K562 (cell line): ENCODE results near the gene DAPK3. TPM values are rescaled to one million over a fixed set of nuclear protein-coding genes. Genes with fewer than 3 reads are reported as not detected.

ENCODE experiments used
- BCLAF1 ChIP-seq, 2 experiments: fragments of 450-650 bp in 1 of 2; IDR thresholded peaks; 2 replicates each; pipeline ENCODE4 v1.6.1; 2011 to 2017; ENCODE audit warnings: low read depth in 2 of 2, antibody characterized with exemption in 1 of 2, borderline replicate concordance in 1 of 2, low read length in 1 of 2, mild to moderate bottlenecking in 1 of 2, mixed read lengths in 1 of 2; ENCODE audit not compliant: control insufficient read depth in 1 of 2
- HDGF ChIP-seq: fragments of 450-650 bp; IDR thresholded peaks from 2 replicates; pipeline ENCODE4 v1.6.1; 2016
- MAFF ChIP-seq: IDR thresholded peaks from 2 replicates; pipeline ENCODE4 v1.6.1; 2012; ENCODE audit warnings: low read length, improper control_type of control experiment
- RBM22 ChIP-seq: fragments of 200-400 bp; formaldehyde crosslinking; IDR thresholded peaks from 2 replicates; pipeline ENCODE4 v1.6.1; 2018; ENCODE audit warnings: low read length, low read depth; ENCODE audit not compliant: poor library complexity, severe bottlenecking
- SLC30A9 ChIP-seq: fragments of 250-450 bp; sonication (Bioruptor Pico); IDR thresholded peaks from 2 replicates; pipeline ENCODE4 v1.8.0; 2022; ENCODE audit warnings: mild to moderate bottlenecking, moderate library complexity
- SP1 ChIP-seq: sonication (generic); formaldehyde crosslinking; IDR thresholded peaks from 2 replicates; pipeline ENCODE4 v1.8.1; 2022; ENCODE audit warnings: mild to moderate bottlenecking, missing genetic modification reagents
- ZNF57 ChIP-seq: fragments of 450-650 bp; formaldehyde crosslinking; IDR thresholded peaks from 2 replicates; pipeline ENCODE4 v1.4.0; 2020; ENCODE audit warnings: mild to moderate bottlenecking, moderate library complexity
- ZNF592 ChIP-seq: fragments of 450-650 bp; IDR thresholded peaks from 2 replicates; pipeline ENCODE4 v1.6.1; 2017; ENCODE audit warnings: antibody characterized with exemption, mild to moderate bottlenecking
- polyA plus RNA-seq, 8 experiments: library from polyadenylated mRNA; depleted of rRNA in 4 of 8; stranded (reverse) in 5 of 8; unstranded in 3 of 8; fragments of >200 nt; fragmentation: Nextera tagmentation in 2 of 8; fragmentation: Illumina TruSeq in 1 of 8; extraction: Ambion mirVana in 2 of 8; extraction: Trizol in 1 of 8; gene quantifications; 2 replicates each; pipeline versions ENCODE4 v1.2.1 to v1.2.3, GENCODE V29; 2011 to 2014; ENCODE audit warnings: inconsistent platforms in 1 of 8, missing spikeins in 1 of 8
- total RNA-seq, 7 experiments: library from RNA; depleted of rRNA in 6 of 7; stranded (reverse); fragments of >200 nt in 6 of 7; fragmentation: Illumina TruSeq in 2 of 7; extraction: Trizol in 2 of 7; gene quantifications; 2 replicates each; pipeline versions ENCODE4 v1.2.1 to v1.2.3, GENCODE V29; 2011 to 2021; ENCODE audit warnings: low replicate concordance in 1 of 7
- TF ChIP-seq, protein P1 (sequence below): fragments of 250-450 bp; sonication (Bioruptor Pico); IDR thresholded peaks from 2 replicates; pipeline ENCODE4 v1.4.0; 2020
- TF ChIP-seq, protein P2 (sequence below): sonication (generic); formaldehyde crosslinking; IDR thresholded peaks from 2 replicates; pipeline ENCODE4 v1.8.0; 2022; ENCODE audit warnings: mild to moderate bottlenecking, missing genetic modification reagents
- TF ChIP-seq, protein P3 (sequence below): fragments of 450-650 bp; formaldehyde crosslinking; IDR thresholded peaks from 2 replicates; pipeline ENCODE4 v1.4.0; 2020; ENCODE audit warnings: mild to moderate bottlenecking, mixed read lengths

DAPK3 gene
- total and polyA plus RNA-seq, 9 of the 15 experiments (the other 6 are each of a cell fraction or from before 2014, with no cell fraction given) = 0.14 to 63.4 (median 25.0) TPM

- TF ChIP-seq, protein P1, sequence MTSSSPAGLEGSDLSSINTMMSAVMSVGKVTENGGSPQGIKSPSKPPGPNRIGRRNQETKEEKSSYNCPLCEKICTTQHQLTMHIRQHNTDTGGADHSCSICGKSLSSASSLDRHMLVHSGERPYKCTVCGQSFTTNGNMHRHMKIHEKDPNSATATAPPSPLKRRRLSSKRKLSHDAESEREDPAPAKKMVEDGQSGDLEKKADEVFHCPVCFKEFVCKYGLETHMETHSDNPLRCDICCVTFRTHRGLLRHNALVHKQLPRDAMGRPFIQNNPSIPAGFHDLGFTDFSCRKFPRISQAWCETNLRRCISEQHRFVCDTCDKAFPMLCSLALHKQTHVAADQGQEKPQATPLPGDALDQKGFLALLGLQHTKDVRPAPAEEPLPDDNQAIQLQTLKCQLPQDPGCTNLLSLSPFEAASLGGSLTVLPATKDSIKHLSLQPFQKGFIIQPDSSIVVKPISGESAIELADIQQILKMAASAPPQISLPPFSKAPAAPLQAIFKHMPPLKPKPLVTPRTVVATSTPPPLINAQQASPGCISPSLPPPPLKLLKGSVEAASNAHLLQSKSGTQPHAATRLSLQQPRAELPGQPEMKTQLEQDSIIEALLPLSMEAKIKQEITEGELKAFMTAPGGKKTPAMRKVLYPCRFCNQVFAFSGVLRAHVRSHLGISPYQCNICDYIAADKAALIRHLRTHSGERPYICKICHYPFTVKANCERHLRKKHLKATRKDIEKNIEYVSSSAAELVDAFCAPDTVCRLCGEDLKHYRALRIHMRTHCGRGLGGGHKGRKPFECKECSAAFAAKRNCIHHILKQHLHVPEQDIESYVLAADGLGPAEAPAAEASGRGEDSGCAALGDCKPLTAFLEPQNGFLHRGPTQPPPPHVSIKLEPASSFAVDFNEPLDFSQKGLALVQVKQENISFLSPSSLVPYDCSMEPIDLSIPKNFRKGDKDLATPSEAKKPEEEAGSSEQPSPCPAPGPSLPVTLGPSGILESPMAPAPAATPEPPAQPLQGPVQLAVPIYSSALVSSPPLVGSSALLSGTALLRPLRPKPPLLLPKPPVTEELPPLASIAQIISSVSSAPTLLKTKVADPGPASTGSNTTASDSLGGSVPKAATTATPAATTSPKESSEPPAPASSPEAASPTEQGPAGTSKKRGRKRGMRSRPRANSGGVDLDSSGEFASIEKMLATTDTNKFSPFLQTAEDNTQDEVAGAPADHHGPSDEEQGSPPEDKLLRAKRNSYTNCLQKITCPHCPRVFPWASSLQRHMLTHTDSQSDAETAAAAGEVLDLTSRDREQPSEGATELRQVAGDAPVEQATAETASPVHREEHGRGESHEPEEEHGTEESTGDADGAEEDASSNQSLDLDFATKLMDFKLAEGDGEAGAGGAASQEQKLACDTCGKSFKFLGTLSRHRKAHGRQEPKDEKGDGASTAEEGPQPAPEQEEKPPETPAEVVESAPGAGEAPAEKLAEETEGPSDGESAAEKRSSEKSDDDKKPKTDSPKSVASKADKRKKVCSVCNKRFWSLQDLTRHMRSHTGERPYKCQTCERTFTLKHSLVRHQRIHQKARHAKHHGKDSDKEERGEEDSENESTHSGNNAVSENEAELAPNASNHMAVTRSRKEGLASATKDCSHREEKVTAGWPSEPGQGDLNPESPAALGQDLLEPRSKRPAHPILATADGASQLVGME (CRISPR knock-in tag) = no peak
- TF ChIP-seq MAFF = no peak
- TF ChIP-seq, protein P2, sequence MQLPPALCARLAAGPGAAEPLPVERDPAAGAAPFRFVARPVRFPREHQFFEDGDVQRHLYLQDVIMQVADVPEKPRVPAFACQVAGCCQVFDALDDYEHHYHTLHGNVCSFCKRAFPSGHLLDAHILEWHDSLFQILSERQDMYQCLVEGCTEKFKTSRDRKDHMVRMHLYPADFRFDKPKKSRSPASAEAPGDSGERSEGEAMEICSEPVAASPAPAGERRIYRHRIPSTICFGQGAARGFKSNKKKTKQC (CRISPR knock-in tag) = no peak
- TF ChIP-seq BCLAF1 (IDR thresholded peaks at IDR 0.05; ENCODE audit: borderline replicate concordance in 1 of 2, control insufficient read depth in 1 of 2, low read depth in 2 of 2, low read length in 1 of 2) = peak in 1 of 2 experiments; percentile 54; a peak in 1 of 4 replicates
- no peak for TF ChIP-seq HDGF
- TF ChIP-seq RBM22 = peak; percentile 63
- TF ChIP-seq ZNF57 (CRISPR knock-in tag) = no peak
- TF ChIP-seq SLC30A9 (CRISPR knock-in tag) = no peak
- TF ChIP-seq ZNF592 = no peak
- peak; percentile 22; the same call in 1 of the 2 replicates for TF ChIP-seq SP1 (CRISPR knock-in tag)
- TF ChIP-seq, protein P3, sequence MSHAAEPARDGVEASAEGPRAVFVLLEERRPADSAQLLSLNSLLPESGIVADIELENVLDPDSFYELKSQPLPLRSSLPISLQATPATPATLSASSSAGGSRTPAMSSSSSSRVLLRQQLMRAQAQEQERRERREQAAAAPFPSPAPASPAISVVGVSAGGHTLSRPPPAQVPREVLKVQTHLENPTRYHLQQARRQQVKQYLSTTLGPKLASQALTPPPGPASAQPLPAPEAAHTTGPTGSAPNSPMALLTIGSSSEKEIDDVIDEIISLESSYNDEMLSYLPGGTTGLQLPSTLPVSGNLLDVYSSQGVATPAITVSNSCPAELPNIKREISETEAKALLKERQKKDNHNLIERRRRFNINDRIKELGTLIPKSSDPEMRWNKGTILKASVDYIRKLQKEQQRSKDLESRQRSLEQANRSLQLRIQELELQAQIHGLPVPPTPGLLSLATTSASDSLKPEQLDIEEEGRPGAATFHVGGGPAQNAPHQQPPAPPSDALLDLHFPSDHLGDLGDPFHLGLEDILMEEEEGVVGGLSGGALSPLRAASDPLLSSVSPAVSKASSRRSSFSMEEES (CRISPR knock-in tag) = no peak
Measured at GRCh38 chr19:3975637-3976087, 4.8 kb upstream of the DAPK3 start (continued).
